NB4 (cell line): ENCODE results near the gene UBXN11.

Source experiments
- DNase-seq: peaks from one replicate; pipeline ENCODE4 v3.0.0; 2010; ENCODE audit warnings: low read depth
- H3K4me3 ChIP-seq: one replicate; pipeline ENCODE4 v1.5.1; 2011; ENCODE audit warnings: mild to moderate bottlenecking, low read depth, low read length, moderate library complexity
- CTCF ChIP-seq: IDR thresholded peaks from one replicate; pipeline ENCODE4 v1.5.1; 2012; ENCODE audit warnings: low read depth, low read length
- MYC ChIP-seq: IDR thresholded peaks from 2 replicates; pipeline ENCODE4 v1.6.1; 2011; ENCODE audit warnings: low read depth, low read length
- POLR2A ChIP-seq: IDR thresholded peaks from 2 replicates; pipeline ENCODE4 v1.6.1; 2011; ENCODE audit warnings: mild to moderate bottlenecking; ENCODE audit not compliant: insufficient read length; ENCODE audit errors: extremely low read depth
- TF ChIP-seq, protein P1 (sequence below): IDR thresholded peaks from 2 replicates; pipeline ENCODE4 v1.6.1; 2011; ENCODE audit warnings: low read depth, low read length

The UBXN11 gene

DNA sequence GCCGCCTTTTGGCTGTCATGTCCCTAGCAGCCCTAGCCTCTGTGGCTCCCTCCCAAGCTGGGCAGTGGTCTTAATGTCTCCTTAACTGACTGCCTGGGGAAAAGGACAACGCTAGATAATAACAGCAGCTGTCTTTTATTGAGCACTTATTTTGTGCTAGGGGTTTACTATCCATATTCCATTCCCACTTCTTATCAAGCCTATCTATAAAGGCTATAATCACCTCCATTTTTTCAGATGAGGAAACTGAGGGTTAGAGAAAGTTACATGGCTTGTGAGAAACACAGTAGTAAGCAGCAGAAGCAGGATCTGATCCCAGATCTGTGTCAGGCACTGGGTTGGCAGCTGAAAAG is 20.4 kb downstream of the UBXN11 start:
- DNase-seq, result no peak
- TF ChIP-seq, protein P1, sequence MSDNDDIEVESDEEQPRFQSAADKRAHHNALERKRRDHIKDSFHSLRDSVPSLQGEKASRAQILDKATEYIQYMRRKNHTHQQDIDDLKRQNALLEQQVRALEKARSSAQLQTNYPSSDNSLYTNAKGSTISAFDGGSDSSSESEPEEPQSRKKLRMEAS, result no peak
- TF ChIP-seq CTCF (no peak), MYC (no peak), POLR2A (no peak)
- no peak overlapping the region for H3K4me3 ChIP-seq

GRCh38 chr1:26285366-26286063 is 20.9 kb downstream of the UBXN11 start:
- DNase-seq, result peak; percentile 48
- TF ChIP-seq, protein P1, result no peak
- peak; percentile 17 for TF ChIP-seq CTCF
- H3K4me3 ChIP-seq, result no peak overlapping the region

DNA sequence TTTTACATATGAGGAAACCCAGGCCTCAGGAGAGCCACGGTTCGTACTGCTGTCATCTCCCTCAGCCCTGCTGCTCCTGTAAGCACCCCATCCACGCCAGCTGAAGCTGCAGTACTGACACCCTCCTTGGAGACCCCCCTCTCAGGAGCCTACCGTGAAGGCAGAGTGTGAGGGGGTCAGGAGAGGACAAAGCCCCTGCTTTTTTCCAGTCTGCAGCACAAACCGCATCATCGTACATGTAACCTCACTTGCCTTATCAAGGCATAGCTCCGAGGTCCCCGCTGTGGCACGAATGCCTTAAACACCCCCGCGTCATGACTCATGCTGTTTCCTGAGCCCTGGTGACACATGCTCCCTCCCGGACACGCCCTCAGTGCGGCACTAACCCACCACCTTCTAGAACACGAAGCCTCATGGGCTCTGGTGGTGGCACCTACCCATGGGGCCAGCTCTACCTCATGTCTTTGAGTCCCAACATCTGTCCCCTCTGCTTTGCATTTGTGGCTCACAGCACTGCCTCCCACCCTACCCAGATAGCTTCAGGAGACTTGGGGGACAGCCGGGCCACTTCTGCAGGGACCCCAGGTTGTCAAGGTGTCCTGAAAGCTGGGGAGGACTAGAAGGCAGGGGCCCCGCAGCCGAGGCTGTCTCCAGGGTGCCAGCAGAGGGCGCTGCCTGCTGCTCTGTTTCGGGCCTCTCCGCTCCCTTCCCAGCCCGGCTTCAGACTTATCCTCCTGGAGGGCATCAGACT is 21.7 kb downstream of the UBXN11 start:
- H3K4me3 ChIP-seq, result peak overlapping the region; percentile 16
- peak; percentile 97 for TF ChIP-seq MYC
- TF ChIP-seq CTCF, result peak; percentile 67
- no peak for TF ChIP-seq POLR2A
- TF ChIP-seq, protein P1, result peak; percentile 97
- DNase-seq, result peak; percentile 99

GRCh38 chr1:26283871-26284596 is 22.4 kb downstream of the UBXN11 start:
- no peak for DNase-seq
- H3K4me3 ChIP-seq, result peak overlapping the region; percentile 16
- TF ChIP-seq MYC, result no peak
- no peak for TF ChIP-seq CTCF
- TF ChIP-seq, protein P1, result no peak
- no peak for TF ChIP-seq POLR2A

DNA sequence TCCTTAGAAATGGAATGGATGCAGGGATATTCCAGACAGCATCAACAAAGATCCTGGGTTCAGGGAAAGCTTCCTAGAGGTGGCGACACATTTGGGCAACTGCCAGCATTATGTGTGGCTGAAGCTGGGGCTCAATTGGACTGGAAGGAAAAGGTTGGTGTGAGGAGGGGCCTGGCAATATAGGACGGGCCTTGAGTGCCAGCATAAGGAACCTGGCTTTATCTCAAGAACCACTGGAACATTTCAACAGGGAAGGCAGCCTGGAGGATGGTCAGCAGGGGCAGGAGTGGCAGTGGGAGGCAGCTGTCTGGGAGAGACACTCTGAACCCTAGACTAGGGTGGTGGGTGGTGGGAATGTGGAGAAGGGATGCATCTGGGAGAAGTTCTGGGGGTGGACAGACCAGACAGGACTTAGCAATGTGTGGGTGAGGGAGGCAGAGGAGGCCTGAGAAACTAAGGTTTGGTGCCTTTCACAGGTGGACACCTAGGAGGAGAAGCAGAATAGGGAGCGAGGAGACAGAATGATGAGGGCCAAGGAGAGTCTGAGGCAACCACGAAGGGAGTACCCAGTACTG is 23.1 kb downstream of the UBXN11 start:
- TF ChIP-seq, protein P1, result no peak
- TF ChIP-seq CTCF, result no peak
- no peak for TF ChIP-seq POLR2A
- no peak for DNase-seq
- no peak overlapping the region for H3K4me3 ChIP-seq
